BJ (cell line): ENCODE measurements around the gene FOXP1. TPM values are rescaled to one million over a fixed set of nuclear protein-coding genes. Genes with fewer than 3 reads are reported as not detected.

Source experiments
- CTCF ChIA-PET: fragments of 350-600 bp; formaldehyde crosslinking; extraction: SDS; loops from one replicate; lab custom pipeline; 2021; ENCODE audit warnings: antibody characterized with exemption, inconsistent platforms; lab: Yijun Ruan, JAX
- POLR2A ChIA-PET: fragments of 300-600 bp; sonication (Branson Sonifier 250); formaldehyde crosslinking; extraction: SDS; loops from one replicate; lab custom pipeline; 2021; ENCODE audit warnings: antibody characterized with exemption; lab: Charles Lee
- DNase-seq: peaks from one replicate; pipeline ENCODE4 v3.0.0-alpha.2; 2011; ENCODE audit warnings: low read depth
- H3K27me3 ChIP-seq: 2 replicates; pipeline ENCODE4 v1.6.0; 2011; ENCODE audit warnings: low read length; ENCODE audit not compliant: control insufficient read depth, insufficient read depth
- H3K36me3 ChIP-seq: 2 replicates; pipeline ENCODE4 v1.5.1; 2011; ENCODE audit warnings: low read length; ENCODE audit not compliant: control insufficient read depth, insufficient read depth
- H3K4me3 ChIP-seq: 2 replicates; pipeline ENCODE4 v1.5.1; 2011; ENCODE audit warnings: low read depth, mild to moderate bottlenecking, control low read depth, low read length
- CTCF ChIP-seq: IDR thresholded peaks from 2 replicates; pipeline ENCODE4 v1.5.1; 2011; ENCODE audit warnings: low read depth, mild to moderate bottlenecking, control low read depth, inconsistent platforms, low read length, moderate library complexity; ENCODE audit not compliant: insufficient read depth
- polyA plus RNA-seq: library from polyadenylated mRNA; depleted of rRNA; stranded (reverse); fragments of >200 nt; gene quantifications from 2 replicates; pipeline ENCODE4 v1.2.3, GENCODE V29; 2011

The FOXP1 gene
- polyA plus RNA-seq, 1 experiment = 37.0 TPM

GRCh38 chr3:71547249-71548198, 36.0 kb downstream of the FOXP1 start:
- Histone ChIP-seq H3K27me3 (no peaks in the 10 kb centered on the region), H3K36me3 (no peaks in the 10 kb centered on the region; the same call in 1 of the 2 replicates), H3K4me3 (no peak overlapping the region)
- ChIA-PET CTCF (no interaction called here), POLR2A (no interaction called here)
- no peak for DNase-seq
- TF ChIP-seq CTCF = no peak

GRCh38 chr3:71546821-71547220, 36.7 kb downstream of the FOXP1 start:
- Histone ChIP-seq H3K4me3 (no peak overlapping the region), H3K36me3 (no peaks in the 10 kb centered on the region; the same call in 1 of the 2 replicates), H3K27me3 (no peaks in the 10 kb centered on the region)
- ChIA-PET POLR2A (no interaction called here), CTCF (interaction anchor here (1.3 to 1.4 kb wide), 2 partner anchors 9 to 15 kb away, joined by 3 to 4 read pairs; no protein-coding TSS in a partner anchor)
- DNase-seq = no peak
- TF ChIP-seq CTCF = no peak

GRCh38 chr3:71545330-71545729, 38.2 kb downstream of the FOXP1 start:
- CTCF ChIA-PET = interaction anchor here (1.4 to 1.5 kb wide), 2 partner anchors 9 to 16 kb away, joined by 3 to 5 read pairs; no protein-coding TSS in a partner anchor
- no peak for TF ChIP-seq CTCF
- POLR2A ChIA-PET = no interaction called here
- Histone ChIP-seq H3K27me3 (no peaks in the 10 kb centered on the region), H3K4me3 (no peak overlapping the region), H3K36me3 (no peaks in the 10 kb centered on the region; the same call in 1 of the 2 replicates)
- DNase-seq = no peak

- no peaks in the 10 kb centered on the region for H3K27me3 ChIP-seq
- no peaks in the 10 kb centered on the region; the same call in 1 of the 2 replicates for H3K36me3 ChIP-seq
- no peak for DNase-seq
- ChIA-PET POLR2A (no interaction called here), CTCF (interaction anchor here (1.2 kb wide), 1 partner anchor 146 kb away, joined by 3 read pairs; no protein-coding TSS in a partner anchor)
- no peak for TF ChIP-seq CTCF
- H3K4me3 ChIP-seq = no peak overlapping the region
Measured at GRCh38 chr3:71543371-71544016, 40.0 kb downstream of the FOXP1 start.
